NCI-H526 (cell line): ENCODE data around the gene TRIP11.
A peak's percentile ranks its signal among the peaks of the same experiment; 100 is the strongest.

Experiments used
- DNase-seq, 2 experiments: peaks; one replicate each; lab custom pipeline; 2025; lab: John Stamatoyannopoulos, UW

The TRIP11 gene

GRCh38 chr14:92010644-92011043 lies 29.2 kb downstream of the TRIP11 start:
- DNase-seq, result no peak

GRCh38 chr14:92009604-92010003 lies 30.3 kb downstream of the TRIP11 start:
- DNase-seq, result no peak

GRCh38 chr14:92005019-92005418 lies 34.8 kb downstream of the TRIP11 start:
- DNase-seq, result no peak

GRCh38 chr14:92004062-92004461 lies 35.8 kb downstream of the TRIP11 start:
- DNase-seq, result no peak

- DNase-seq, result no peak
Observed at GRCh38 chr14:91998667-91999570, 40.9 kb downstream of the TRIP11 start.

- no peak for DNase-seq
Observed at GRCh38 chr14:91997492-91997891, 42.4 kb downstream of the TRIP11 start.

GRCh38 chr14:91996948-91997371 lies 42.9 kb downstream of the TRIP11 start:
- peak; percentile 59 to 69 for DNase-seq

GRCh38 chr14:91987192-91987591 lies 52.7 kb downstream of the TRIP11 start:
- no peak for DNase-seq

GRCh38 chr14:91985521-91986255 lies 54.2 kb downstream of the TRIP11 start:
- DNase-seq, result no peak

- no peak for DNase-seq
Observed at GRCh38 chr14:91985008-91985407, 54.9 kb downstream of the TRIP11 start.

GRCh38 chr14:91983588-91983987 lies 56.3 kb downstream of the TRIP11 start:
- no peak for DNase-seq

- DNase-seq, result no peak
Observed at GRCh38 chr14:91980157-91980556, 59.7 kb downstream of the TRIP11 start.

GRCh38 chr14:91977884-91978283 lies 62.0 kb downstream of the TRIP11 start:
- no peak for DNase-seq

- DNase-seq, result no peak
Observed at GRCh38 chr14:91975763-91976162, 64.1 kb downstream of the TRIP11 start.

- no peak for DNase-seq
Observed at GRCh38 chr14:91971188-91971778, 68.6 kb downstream of the TRIP11 start.

- DNase-seq, result no peak
Observed at GRCh38 chr14:91968280-91968679, 71.6 kb downstream of the TRIP11 start.

- peak; percentile 33 to 61 for DNase-seq
Observed at GRCh38 chr14:91964724-91965123, 75.1 kb downstream of the TRIP11 start.

- DNase-seq, result no peak
Observed at GRCh38 chr14:91964011-91964410, 75.8 kb downstream of the TRIP11 start.

- no peak for DNase-seq
Observed at GRCh38 chr14:91963465-91963864, 76.4 kb downstream of the TRIP11 start.

- DNase-seq, result no peak
Observed at GRCh38 chr14:91961297-91962220, 78.3 kb downstream of the TRIP11 start.

GRCh38 chr14:91957876-91958313 lies 82.0 kb downstream of the TRIP11 start:
- DNase-seq, result no peak

GRCh38 chr14:91956616-91957015 lies 83.2 kb downstream of the TRIP11 start:
- DNase-seq, result peak; percentile 92 to 93
